Measurements from ENCODE around the gene SLC35E1. TPM values are rescaled to one million over a fixed set of nuclear protein-coding genes. Genes with fewer than 3 reads are reported as not detected.

SLC35E1 gene
- total and polyA plus RNA-seq, 2 donors (not counting 3 experiments of a cell fraction or from before 2014, with no cell fraction given), result 36.0 to 37.5 TPM

DNA sequence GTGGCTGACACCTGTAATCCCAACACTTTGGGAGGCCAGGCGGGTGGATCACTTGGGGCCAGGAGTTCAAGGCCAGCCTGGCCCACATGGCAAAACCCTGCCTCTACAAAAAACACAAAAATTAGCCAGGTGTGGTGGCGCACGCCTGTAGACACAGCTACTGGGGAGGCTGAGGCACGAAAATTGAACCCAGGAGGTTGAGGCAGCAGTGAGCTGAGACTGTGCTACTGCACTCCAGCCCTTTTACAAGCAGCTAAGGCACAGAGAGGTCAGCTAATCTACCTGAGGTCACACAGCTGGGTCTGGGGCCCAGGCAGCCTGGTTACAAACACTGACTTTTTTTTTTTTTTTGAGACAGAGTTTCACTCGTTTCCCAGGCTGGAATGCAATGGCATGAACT, 28.6 kb upstream of the SLC35E1 start:
- intact Hi-C loops (cut with micrococcal nuclease) (no loop called here), dilution Hi-C loops (cut with MboI; ENCODE audit: extremely low pct_ligation_motif_present, low sequenced_read_pairs) (no loop called here)
- Histone ChIP-seq H3K36me3 (ENCODE audit: control insufficient read depth in 2 of 2, extremely low read depth in 1 of 2, insufficient read depth in 2 of 2, low read length in 2 of 2) (no peaks in the 10 kb centered on the region), H3K79me2 (ENCODE audit: control insufficient read depth, insufficient read depth, low read length) (peaks cover 86% of the 10 kb centered on the region), H4K20me1 (replicated peaks; ENCODE audit: control insufficient read depth, extremely low read depth, insufficient read depth, low read length) (no peaks in the 10 kb centered on the region), H2AFZ (ENCODE audit: low read depth, low read length) (no peak overlapping the region), H3K27me3 (ENCODE audit: control insufficient read depth in 2 of 2, insufficient read depth in 2 of 2, low read length in 2 of 2) (no peaks in the 10 kb centered on the region), H3K4me3 (replicated peaks in 1 of 3; ENCODE audit: insufficient read depth in 1 of 3, low read depth in 1 of 3, low read length in 3 of 3) (no peak overlapping the region), H3K4me2 (ENCODE audit: insufficient read depth, low read length) (no peak overlapping the region), H3K4me1 (ENCODE audit: control insufficient read depth, extremely low read depth, insufficient read depth, low read length) (peaks cover 3% of the 10 kb centered on the region), H3K9ac (replicated peaks; ENCODE audit: extremely low read depth, insufficient read depth, low read length) (no peak overlapping the region), H3K27ac (ENCODE audit: insufficient read depth, low read depth, low read length) (no peak overlapping the region), H3K9me3 (replicated peaks; ENCODE audit: control insufficient read depth, insufficient read depth, low read length) (no peaks in the 10 kb centered on the region), H3K9me1 (replicated peaks; ENCODE audit: control insufficient read depth, extremely low read depth, insufficient read depth, low read length) (no peaks in the 10 kb centered on the region)
- TF ChIP-seq, protein P1, sequence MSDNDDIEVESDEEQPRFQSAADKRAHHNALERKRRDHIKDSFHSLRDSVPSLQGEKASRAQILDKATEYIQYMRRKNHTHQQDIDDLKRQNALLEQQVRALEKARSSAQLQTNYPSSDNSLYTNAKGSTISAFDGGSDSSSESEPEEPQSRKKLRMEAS (IDR thresholded peaks at IDR 0.05; ENCODE audit: insufficient read depth, insufficient read length), result no peak
- no peak for TF ChIP-seq EZH2 (IDR thresholded peaks at IDR 0.05; ENCODE audit: borderline replicate concordance, low read depth, low read length, severe bottlenecking)
- TF ChIP-seq, protein P2, sequence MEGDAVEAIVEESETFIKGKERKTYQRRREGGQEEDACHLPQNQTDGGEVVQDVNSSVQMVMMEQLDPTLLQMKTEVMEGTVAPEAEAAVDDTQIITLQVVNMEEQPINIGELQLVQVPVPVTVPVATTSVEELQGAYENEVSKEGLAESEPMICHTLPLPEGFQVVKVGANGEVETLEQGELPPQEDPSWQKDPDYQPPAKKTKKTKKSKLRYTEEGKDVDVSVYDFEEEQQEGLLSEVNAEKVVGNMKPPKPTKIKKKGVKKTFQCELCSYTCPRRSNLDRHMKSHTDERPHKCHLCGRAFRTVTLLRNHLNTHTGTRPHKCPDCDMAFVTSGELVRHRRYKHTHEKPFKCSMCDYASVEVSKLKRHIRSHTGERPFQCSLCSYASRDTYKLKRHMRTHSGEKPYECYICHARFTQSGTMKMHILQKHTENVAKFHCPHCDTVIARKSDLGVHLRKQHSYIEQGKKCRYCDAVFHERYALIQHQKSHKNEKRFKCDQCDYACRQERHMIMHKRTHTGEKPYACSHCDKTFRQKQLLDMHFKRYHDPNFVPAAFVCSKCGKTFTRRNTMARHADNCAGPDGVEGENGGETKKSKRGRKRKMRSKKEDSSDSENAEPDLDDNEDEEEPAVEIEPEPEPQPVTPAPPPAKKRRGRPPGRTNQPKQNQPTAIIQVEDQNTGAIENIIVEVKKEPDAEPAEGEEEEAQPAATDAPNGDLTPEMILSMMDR (IDR thresholded peaks at IDR 0.05; ENCODE audit: extremely low read depth in 1 of 2, insufficient read depth in 1 of 2, low read depth in 1 of 2, low read length in 2 of 2), result no peak
- no peak for TF ChIP-seq JUN (IDR thresholded peaks at IDR 0.05; ENCODE audit: borderline replicate concordance, insufficient read depth, insufficient read length, low read depth)
- no TSS peak for BruUV-seq (replicated peaks)
- FAIRE-seq (no peak), DNase-seq (ENCODE audit: low read depth, low spot score) (no peak)
- CTCF ChIA-PET, result interaction anchor here (2.3 kb wide), 1 partner anchor 13 kb away, joined by 7 read pairs; no protein-coding TSS in a partner anchor
- POLR2A ChIA-PET, result no interaction called here

All from endothelial cell of umbilical vein (primary cell).